CD14-positive monocyte (primary cell): ENCODE measurements around the gene DISP2. TPM values are rescaled to one million over a fixed set of nuclear protein-coding genes. Genes with fewer than 3 reads are reported as not detected.
A peak's percentile ranks its signal among the peaks of the same experiment; 100 is the strongest.

ENCODE experiments used
- DNase-seq, 3 donors: peaks; one replicate each; pipeline ENCODE4 v3.0.0-alpha.2; 2011 to 2022
- H2AFZ ChIP-seq: 2 replicates; pipeline ENCODE4 v1.6.0; 2012; ENCODE audit warnings: mild to moderate bottlenecking, low read depth, low read length, inconsistent platforms; ENCODE audit not compliant: insufficient read depth, poor library complexity, severe bottlenecking
- H3K27ac ChIP-seq, 2 donors: 1 replicate in 1 of 2; 2 replicates in 1 of 2; pipeline ENCODE4 v1.5.1; 2012 to 2013; ENCODE audit warnings: low read length in 2 of 2, control low read depth in 1 of 2, inconsistent platforms in 1 of 2, low read depth in 1 of 2, mild to moderate bottlenecking in 1 of 2
- H3K27me3 ChIP-seq, 2 donors: one replicate each; pipeline versions ENCODE4 v1.6.0 to v1.6.1; 2011 to 2013; ENCODE audit warnings: low read length in 2 of 2; ENCODE audit not compliant: control insufficient read depth in 2 of 2, insufficient read depth in 2 of 2
- H3K36me3 ChIP-seq, 2 donors: replicated peaks in 1 of 2; 1 replicate in 1 of 2; 2 replicates in 1 of 2; pipeline versions ENCODE4 v1.5.1 to v1.6.1; 2012 to 2013; ENCODE audit warnings: low read length in 2 of 2, control low read depth in 1 of 2, inconsistent platforms in 1 of 2, mild to moderate bottlenecking in 1 of 2; ENCODE audit not compliant: insufficient read depth in 2 of 2, control insufficient read depth in 1 of 2
- H3K4me1 ChIP-seq, 2 donors: 1 replicate in 1 of 2; 2 replicates in 1 of 2; pipeline versions ENCODE4 v1.5.1 to v1.6.1; 2012 to 2013; ENCODE audit warnings: low read length in 2 of 2, control low read depth in 1 of 2, inconsistent platforms in 1 of 2, mild to moderate bottlenecking in 1 of 2, moderate library complexity in 1 of 2; ENCODE audit not compliant: insufficient read depth in 2 of 2, control insufficient read depth in 1 of 2
- H3K4me2 ChIP-seq: replicated peaks from 2 replicates; pipeline ENCODE3; 2012; ENCODE audit warnings: low read length, moderate library complexity, mild to moderate bottlenecking; ENCODE audit not compliant: poor library complexity, severe bottlenecking; ENCODE audit errors: extremely low read depth
- H3K4me3 ChIP-seq, 3 experiments: fragments of 200-600 bp in 1 of 3; sonication (generic) in 1 of 3; replicated peaks in 1 of 3; 1 replicate in 2 of 3; 2 replicates in 1 of 3; pipeline ENCODE4 v1.5.1; 2011 to 2013; ENCODE audit warnings: low read length in 3 of 3, mild to moderate bottlenecking in 3 of 3, control low read depth in 2 of 3, low read depth in 2 of 3, inconsistent platforms in 1 of 3, moderate library complexity in 1 of 3
- H3K79me2 ChIP-seq: 2 replicates; pipeline ENCODE4 v1.6.0; 2012; ENCODE audit warnings: mild to moderate bottlenecking, control low read depth, inconsistent platforms, low read length, moderate library complexity; ENCODE audit not compliant: insufficient read depth
- H3K9ac ChIP-seq: 2 replicates; pipeline ENCODE4 v1.6.0; 2017; ENCODE audit warnings: low read length, mild to moderate bottlenecking; ENCODE audit not compliant: insufficient read depth, poor library complexity, severe bottlenecking
- H3K9me3 ChIP-seq, 2 donors: replicated peaks in 1 of 2; 1 replicate in 1 of 2; 2 replicates in 1 of 2; pipeline versions ENCODE4 v1.5.1 to v1.6.1; 2012 to 2013; ENCODE audit warnings: low read length in 2 of 2, control low read depth in 1 of 2; ENCODE audit not compliant: control insufficient read depth in 1 of 2, insufficient read depth in 1 of 2
- H4K20me1 ChIP-seq: 2 replicates; pipeline ENCODE4 v1.6.0; 2012; ENCODE audit warnings: mild to moderate bottlenecking, low read length, control low read depth, moderate library complexity; ENCODE audit not compliant: insufficient read depth
- H3K27ac Mint-ChIP-seq, 7 donors: one replicate each; pipeline ENCODE4 v1.8.0; 2020; ENCODE audit warnings: mild to moderate bottlenecking in 7 of 7, mixed read lengths in 7 of 7, moderate library complexity in 6 of 7, inconsistent platforms in 2 of 7
- H3K27me3 Mint-ChIP-seq, 3 donors: one replicate each; pipeline ENCODE4 v1.8.0; 2021 to 2022; ENCODE audit warnings: low read depth in 3 of 3, mild to moderate bottlenecking in 3 of 3, mixed read lengths in 3 of 3, moderate library complexity in 3 of 3, inconsistent platforms in 1 of 3
- H3K36me3 Mint-ChIP-seq, 2 donors: one replicate each; pipeline ENCODE4 v1.8.0; 2020; ENCODE audit warnings: mixed read lengths in 2 of 2, inconsistent platforms in 1 of 2, mild to moderate bottlenecking in 1 of 2
- H3K4me1 Mint-ChIP-seq: one replicate; pipeline ENCODE4 v1.8.0; 2020; ENCODE audit warnings: mild to moderate bottlenecking, mixed read lengths
- H3K4me3 Mint-ChIP-seq, 2 donors: one replicate each; pipeline ENCODE4 v1.8.0; 2020; ENCODE audit warnings: mild to moderate bottlenecking in 2 of 2, mixed read lengths in 2 of 2, moderate library complexity in 1 of 2
- H3K9me3 Mint-ChIP-seq, 7 donors: one replicate each; pipeline ENCODE4 v1.8.0; 2020 to 2022; ENCODE audit warnings: mixed read lengths in 7 of 7, mild to moderate bottlenecking in 6 of 7, moderate library complexity in 6 of 7, inconsistent platforms in 2 of 7
- WGBS: methylation state at CpG from one replicate; pipeline ENCODE4 v1.1.5; 2013; ENCODE audit warnings: missing lambda C conversion rate; ENCODE audit not compliant: insufficient coverage; 5-methylcytosine and 5-hydroxymethylcytosine counted together
- intact Hi-C, 2 donors: fragments of 100-400 bp; cut with micrococcal nuclease; formaldehyde crosslinking; loops; one replicate each; pipeline versions ENCODE4 v1.15.0 to v1.15.1; 2023
- polyA plus RNA-seq, 3 donors: library from polyadenylated mRNA; depleted of rRNA in 1 of 3; unstranded in 2 of 3; stranded (reverse) in 1 of 3; fragments of 300-500 nt in 2 of 3; fragments of >200 nt in 1 of 3; fragmentation: Illumina TruSeq in 2 of 3; gene quantifications; 1 replicate in 2 of 3; 2 replicates in 1 of 3; pipeline ENCODE4 v1.2.3, GENCODE V29; 2012 to 2021
- TF ChIP-seq, protein P1 (sequence below): fragments of 200-600 bp; IDR thresholded peaks from one replicate; pipeline ENCODE4 v1.8.0; 2022; ENCODE audit warnings: antibody characterized with exemption, mild to moderate bottlenecking

DISP2 gene
- polyA plus RNA-seq, 3 donors: 0.01 TPM; not detected in 1

DNA sequence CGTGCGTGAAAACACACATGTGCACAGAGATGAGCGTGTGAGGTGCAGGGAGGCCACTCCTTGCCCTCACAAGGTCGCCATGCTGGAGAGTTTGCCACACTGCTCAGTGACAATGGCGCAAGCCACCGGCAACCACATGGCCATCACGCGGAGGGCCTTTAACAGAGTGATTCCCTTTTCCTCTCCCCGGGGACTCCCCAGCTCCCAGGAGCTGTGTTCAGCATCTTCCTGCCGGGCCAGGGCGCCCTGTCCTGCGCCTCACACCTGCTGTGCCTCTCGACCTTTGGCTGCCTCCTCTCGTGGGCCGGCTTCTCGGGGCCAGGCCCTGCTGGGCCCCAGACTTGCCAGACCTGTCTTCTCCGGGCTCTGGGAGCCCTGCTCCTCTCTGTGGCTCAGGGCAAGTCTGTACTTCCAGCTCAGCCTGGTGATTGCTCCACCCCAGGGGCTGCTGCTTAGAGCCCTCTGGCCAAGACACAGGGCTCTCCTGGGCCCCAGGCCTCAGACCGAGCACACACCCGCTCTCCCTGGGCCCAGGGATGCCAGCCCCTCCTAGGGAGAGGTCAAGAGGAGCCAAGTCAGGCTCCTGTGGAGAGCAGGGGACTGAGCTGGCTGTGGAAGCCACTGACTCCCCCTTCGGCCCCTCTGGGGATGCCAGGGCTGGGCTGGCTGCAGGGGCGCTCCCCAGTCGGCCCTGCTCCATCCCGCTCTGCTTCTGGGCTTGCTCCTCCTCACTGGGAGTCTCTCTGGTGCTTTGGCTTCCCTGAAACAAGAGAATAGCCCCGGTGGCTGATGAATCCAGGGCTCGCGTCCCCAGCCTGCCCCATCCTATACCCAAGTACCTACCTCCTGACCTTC, 22.9 kb upstream of the DISP2 start:
- H3K4me3 Mint-ChIP-seq: no peak overlapping the region
- no peaks in the 10 kb centered on the region for H3K9me3 ChIP-seq

More for the DNA sequence above, 22.9 kb upstream of the DISP2 start:
- Histone ChIP-seq H3K27ac (peak overlapping the region; percentile 93 to 96), H3K4me3 (peak overlapping the region in 1 of 3 experiments; percentile 71), H3K27me3 (no peaks in the 10 kb centered on the region), H3K4me1 (peaks cover 95 to 100% of the 10 kb centered on the region in 2 donors), H3K79me2 (peaks cover 9% of the 10 kb centered on the region), H3K9ac (peak overlapping the region; percentile 64), H4K20me1 (no peaks in the 10 kb centered on the region), H3K36me3 (peaks cover 0 to 12% of the 10 kb centered on the region in 2 donors), H2AFZ (peak overlapping the region; percentile 65), H3K4me2 (no peak overlapping the region)
- H3K27me3 Mint-ChIP-seq: peaks cover 1 to 6% (median 3%) of the 10 kb centered on the region in 3 donors
- WGBS: 63% methylated on average over 24 of the region's 26 CpGs
- TF ChIP-seq, protein P1, sequence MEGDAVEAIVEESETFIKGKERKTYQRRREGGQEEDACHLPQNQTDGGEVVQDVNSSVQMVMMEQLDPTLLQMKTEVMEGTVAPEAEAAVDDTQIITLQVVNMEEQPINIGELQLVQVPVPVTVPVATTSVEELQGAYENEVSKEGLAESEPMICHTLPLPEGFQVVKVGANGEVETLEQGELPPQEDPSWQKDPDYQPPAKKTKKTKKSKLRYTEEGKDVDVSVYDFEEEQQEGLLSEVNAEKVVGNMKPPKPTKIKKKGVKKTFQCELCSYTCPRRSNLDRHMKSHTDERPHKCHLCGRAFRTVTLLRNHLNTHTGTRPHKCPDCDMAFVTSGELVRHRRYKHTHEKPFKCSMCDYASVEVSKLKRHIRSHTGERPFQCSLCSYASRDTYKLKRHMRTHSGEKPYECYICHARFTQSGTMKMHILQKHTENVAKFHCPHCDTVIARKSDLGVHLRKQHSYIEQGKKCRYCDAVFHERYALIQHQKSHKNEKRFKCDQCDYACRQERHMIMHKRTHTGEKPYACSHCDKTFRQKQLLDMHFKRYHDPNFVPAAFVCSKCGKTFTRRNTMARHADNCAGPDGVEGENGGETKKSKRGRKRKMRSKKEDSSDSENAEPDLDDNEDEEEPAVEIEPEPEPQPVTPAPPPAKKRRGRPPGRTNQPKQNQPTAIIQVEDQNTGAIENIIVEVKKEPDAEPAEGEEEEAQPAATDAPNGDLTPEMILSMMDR: no peak
- peaks cover 87% of the 10 kb centered on the region for H3K4me1 Mint-ChIP-seq
- H3K27ac Mint-ChIP-seq: peak overlapping the region; percentile 94 to 99 (median 97)
- peak; percentile 66 to 82 (median 79) for DNase-seq
- H3K9me3 Mint-ChIP-seq: peaks cover 0 to 2% (median 0%) of the 10 kb centered on the region in 7 donors
- intact Hi-C loops: loop anchor here (1.0 to 5.0 kb wide), 3 partner anchors 10 to 58 kb away; partner anchors contain the start of gene ANKRD63 (in 1 of the 2)
- H3K36me3 Mint-ChIP-seq: peaks cover 16% of the 10 kb centered on the region in 2 donors
